GM21619 (cell line): ENCODE data around the gene SKIC2.
"Not testable (repeated sequence)": the region's sequence is repeated elsewhere in the genome, so short reads cannot be mapped to it uniquely, and the experiment has no call there.

ENCODE experiments used
- ATAC-seq: cut with Tn5 transposase; IDR thresholded peaks from one replicate; pipeline ENCODE4 v1.9.1; 2021; ENCODE audit not compliant: unreplicated experiment

Gene SKIC2

GRCh38 chr6:32003301-32003700, 44.3 kb downstream of the SKIC2 start:
- ATAC-seq, result not testable (repeated sequence)

- not testable (repeated sequence) for ATAC-seq
Measured at GRCh38 chr6:32004393-32004792, 45.4 kb downstream of the SKIC2 start.

- not testable (repeated sequence) for ATAC-seq
Measured at GRCh38 chr6:32004864-32005537, 46.0 kb downstream of the SKIC2 start.

GRCh38 chr6:32005538-32005880, 46.5 kb downstream of the SKIC2 start:
- not testable (repeated sequence) for ATAC-seq

- ATAC-seq, result not testable (repeated sequence)
Measured at GRCh38 chr6:32005991-32006529, 47.1 kb downstream of the SKIC2 start.

GRCh38 chr6:32007086-32007485, 48.1 kb downstream of the SKIC2 start:
- ATAC-seq, result not testable (repeated sequence)

- not testable (repeated sequence) for ATAC-seq
Measured at GRCh38 chr6:32008037-32008436, 49.1 kb downstream of the SKIC2 start.

GRCh38 chr6:32008616-32009015, 49.6 kb downstream of the SKIC2 start:
- not testable (repeated sequence) for ATAC-seq

GRCh38 chr6:32009537-32009936, 50.6 kb downstream of the SKIC2 start:
- ATAC-seq, result not testable (repeated sequence)

- not testable (repeated sequence) for ATAC-seq
Measured at GRCh38 chr6:32010856-32011530, 52.0 kb downstream of the SKIC2 start.

GRCh38 chr6:32012941-32013617, 54.1 kb downstream of the SKIC2 start:
- not testable (repeated sequence) for ATAC-seq

GRCh38 chr6:32013738-32014137, 54.8 kb downstream of the SKIC2 start:
- not testable (repeated sequence) for ATAC-seq

- not testable (repeated sequence) for ATAC-seq
Measured at GRCh38 chr6:32014547-32014946, 55.6 kb downstream of the SKIC2 start, which contains the start of gene C4B. TSS of gene C4B (plus strand) at chr6:32014795. CDS start at chr6:32014846, 51 bp downstream.
